ENCODE results near the gene RNF5.

- TF ChIP-seq CTCF (IDR thresholded peaks at IDR 0.05 in 2 of 3, conservative IDR thresholded peaks at IDR 0.05 in 1 of 3; ENCODE audit: control insufficient read depth in 2 of 3, extremely low read depth in 1 of 3, insufficient read depth in 1 of 3, low read depth in 3 of 3, low read length in 3 of 3) (no peak), FOXM1 (IDR thresholded peaks at IDR 0.05; ENCODE audit: low read depth, low read length) (no peak), SP1 (IDR thresholded peaks at IDR 0.05; ENCODE audit: low read depth, low read length) (no peak), EZH2 (IDR thresholded peaks at IDR 0.05; ENCODE audit: borderline replicate concordance, control insufficient read depth, low read depth, low read length) (no peak), TAF1 (IDR thresholded peaks at IDR 0.05; ENCODE audit: borderline replicate concordance, low read depth, low read length) (no peak), RAD21 (IDR thresholded peaks at IDR 0.05; ENCODE audit: insufficient read depth, low read depth, low read length) (no peak)
These were observed 10.4 kb upstream of the RNF5 start for GRCh38 chr6:32167761-32168262.

All from GM12878 (cell line).